H1 (cell line): Measurements from ENCODE around the gene PIBF1. TPM values are rescaled to one million over a fixed set of nuclear protein-coding genes. Genes with fewer than 3 reads are reported as not detected.

Source experiments
- CTCF ChIA-PET: fragments of 300-600 bp; sonication (Branson Sonifier 250); formaldehyde crosslinking; loops from one replicate; lab custom pipeline; 2021; ENCODE audit not compliant: partially characterized antibody; lab: Charles Lee
- POLR2A ChIA-PET: fragments of 300-600 bp; sonication (Branson Sonifier 250); formaldehyde crosslinking; loops from one replicate; lab custom pipeline; 2021; ENCODE audit warnings: inconsistent platforms; ENCODE audit not compliant: partially characterized antibody; lab: Charles Lee
- DNase-seq, 2 experiments: peaks; one replicate each; pipeline versions ENCODE4 v3.0.0 to v3.0.0-alpha.2; 2010 to 2022; ENCODE audit warnings: low spot score in 2 of 2, low read depth in 1 of 2, mixed read lengths in 1 of 2
- FAIRE-seq: peaks from 2 replicates; lab custom pipeline; 2011; peaks lifted over from hg19 to GRCh38; lab: Jason Lieb, UNC
- H2AFZ ChIP-seq: 2 replicates; pipeline ENCODE4 v1.8.1; 2012; ENCODE audit warnings: low read length, inconsistent platforms
- H2AK5ac ChIP-seq: 2 replicates; pipeline ENCODE4 v1.6.1; 2013; ENCODE audit warnings: low read depth, low read length
- H2BK120ac ChIP-seq: replicated peaks from 2 replicates; pipeline ENCODE3; 2013; ENCODE audit warnings: low read depth, low read length, inconsistent platforms
- H2BK12ac ChIP-seq: 2 replicates; pipeline ENCODE4 v1.6.1; 2013; ENCODE audit warnings: low read depth, low read length
- H2BK15ac ChIP-seq: 2 replicates; pipeline ENCODE4 v1.6.1; 2013; ENCODE audit warnings: low read length
- H2BK20ac ChIP-seq: 2 replicates; pipeline ENCODE4 v1.6.1; 2013; ENCODE audit warnings: low read length
- H2BK5ac ChIP-seq: 2 replicates; pipeline ENCODE4 v1.6.1; 2013; ENCODE audit warnings: low read depth, low read length
- H3K14ac ChIP-seq: 2 replicates; pipeline ENCODE4 v1.6.1; 2013; ENCODE audit warnings: inconsistent platforms; ENCODE audit not compliant: insufficient read length
- H3K18ac ChIP-seq: 2 replicates; pipeline ENCODE4 v1.6.1; 2013; ENCODE audit warnings: low read length; ENCODE audit errors: extremely low read depth
- H3K23ac ChIP-seq: 2 replicates; pipeline ENCODE4 v1.6.1; 2013; ENCODE audit warnings: inconsistent platforms; ENCODE audit not compliant: insufficient read length
- H3K23me2 ChIP-seq: 2 replicates; pipeline ENCODE4 v1.6.1; 2013; ENCODE audit warnings: low read depth, low read length
- H3K27ac ChIP-seq: 2 replicates; pipeline ENCODE4 v1.6.1; 2011; ENCODE audit warnings: low read depth, low read length, inconsistent platforms
- H3K27me3 ChIP-seq, 4 experiments: replicated peaks in 1 of 4; 1 replicate in 1 of 4; 2 replicates in 3 of 4; pipeline versions ENCODE4 v1.6.1 to v1.8.1; 2011 to 2013; ENCODE audit warnings: low read length in 3 of 4, mild to moderate bottlenecking in 3 of 4, inconsistent platforms in 2 of 4, mixed read lengths in 2 of 4, moderate library complexity in 1 of 4; ENCODE audit not compliant: control insufficient read depth in 3 of 4, insufficient read depth in 3 of 4; ENCODE audit errors: extremely low read depth in 1 of 4
- H3K36me3 ChIP-seq, 4 experiments: 2 replicates each; pipeline versions ENCODE4 v1.6.1 to v1.8.1; 2011 to 2013; ENCODE audit warnings: mild to moderate bottlenecking in 4 of 4, low read length in 3 of 4, moderate library complexity in 2 of 4, control low read depth in 1 of 4, inconsistent platforms in 1 of 4; ENCODE audit not compliant: insufficient read depth in 4 of 4, control insufficient read depth in 2 of 4
- H3K4ac ChIP-seq: replicated peaks from 2 replicates; pipeline ENCODE3; 2013; ENCODE audit warnings: low read length, low read depth, mixed read lengths, inconsistent platforms; ENCODE audit not compliant: insufficient read length
- H3K4me1 ChIP-seq, 4 experiments: replicated peaks in 1 of 4; 1 replicate in 1 of 4; 2 replicates in 3 of 4; pipeline versions ENCODE4 v1.6.1 to v1.8.1; 2011 to 2013; ENCODE audit warnings: low read length in 3 of 4, inconsistent platforms in 2 of 4, mixed read lengths in 1 of 4; ENCODE audit not compliant: insufficient read depth in 4 of 4, control insufficient read depth in 3 of 4
- H3K4me2 ChIP-seq, 2 experiments: 2 replicates each; pipeline versions ENCODE4 v1.6.1 to v1.8.1; 2011 to 2013; ENCODE audit warnings: low read depth in 2 of 2, low read length in 2 of 2, control low read depth in 1 of 2, inconsistent platforms in 1 of 2, mild to moderate bottlenecking in 1 of 2; ENCODE audit not compliant: insufficient read depth in 1 of 2
- H3K4me3 ChIP-seq, 4 experiments: fragments of 200-600, 300-600 bp in 1 of 4; sonication (generic), shearing (Covaris generic), sonication (Bioruptor Twin) in 1 of 4; 2 replicates each; pipeline versions ENCODE4 v1.5.1 to v1.8.1; 2011 to 2016; ENCODE audit warnings: low read length in 4 of 4, low read depth in 3 of 4, control low read depth in 2 of 4, inconsistent platforms in 2 of 4, mild to moderate bottlenecking in 2 of 4, mixed read lengths in 1 of 4, moderate library complexity in 1 of 4; ENCODE audit not compliant: insufficient read depth in 2 of 4; ENCODE audit errors: extremely low read depth in 1 of 4
- H3K56ac ChIP-seq: replicated peaks from 2 replicates; pipeline ENCODE3; 2013; ENCODE audit warnings: low read depth, mild to moderate bottlenecking, mixed read lengths, low read length, inconsistent platforms; ENCODE audit not compliant: insufficient read length
- H3K79me1 ChIP-seq: 2 replicates; pipeline ENCODE4 v1.6.1; 2013; ENCODE audit warnings: low read depth, low read length, control low read depth
- H3K79me2 ChIP-seq, 2 experiments: 2 replicates each; pipeline versions ENCODE4 v1.6.1 to v1.8.1; 2012 to 2013; ENCODE audit warnings: low read length in 2 of 2, mild to moderate bottlenecking in 2 of 2, inconsistent platforms in 1 of 2; ENCODE audit not compliant: insufficient read depth in 2 of 2, control insufficient read depth in 1 of 2
- H3K9ac ChIP-seq, 4 experiments: replicated peaks in 1 of 4; 1 replicate in 1 of 4; 2 replicates in 3 of 4; pipeline versions ENCODE4 v1.6.1 to v1.8.1; 2011 to 2013; ENCODE audit warnings: low read depth in 3 of 4, low read length in 3 of 4, control low read depth in 2 of 4, mild to moderate bottlenecking in 2 of 4, moderate library complexity in 2 of 4, inconsistent platforms in 1 of 4; ENCODE audit errors: extremely low read depth in 1 of 4
- H3K9me3 ChIP-seq, 2 experiments: 2 replicates each; pipeline versions ENCODE4 v1.6.1 to v1.8.1; 2012 to 2013; ENCODE audit warnings: mild to moderate bottlenecking in 2 of 2, moderate library complexity in 2 of 2, control low read depth in 1 of 2, inconsistent platforms in 1 of 2, low read depth in 1 of 2, low read length in 1 of 2, mixed read lengths in 1 of 2; ENCODE audit not compliant: insufficient read depth in 2 of 2
- H4K20me1 ChIP-seq, 2 experiments: replicated peaks in 1 of 2; 2 replicates each; pipeline versions ENCODE3 to v1.8.1; 2011 to 2013; ENCODE audit warnings: inconsistent platforms in 2 of 2, low read length in 2 of 2, mild to moderate bottlenecking in 1 of 2; ENCODE audit not compliant: insufficient read depth in 2 of 2, control insufficient read depth in 1 of 2
- H4K5ac ChIP-seq: 2 replicates; pipeline ENCODE4 v1.6.1; 2013; ENCODE audit warnings: low read length, low read depth, mixed read lengths, inconsistent platforms; ENCODE audit not compliant: insufficient read length
- H4K8ac ChIP-seq: 2 replicates; pipeline ENCODE4 v1.8.0; 2013; ENCODE audit warnings: mild to moderate bottlenecking, moderate library complexity, low read length, inconsistent platforms; ENCODE audit not compliant: insufficient read depth; ENCODE audit errors: extremely low read depth
- H4K91ac ChIP-seq: replicated peaks from 2 replicates; pipeline ENCODE3; 2013; ENCODE audit warnings: low read length, mixed read lengths, inconsistent platforms; ENCODE audit not compliant: insufficient read length
- TAF1 ChIP-seq: IDR thresholded peaks from 2 replicates; pipeline ENCODE4 v1.6.1; 2011; ENCODE audit warnings: mild to moderate bottlenecking, low read depth, low read length
- TEAD4 ChIP-seq: IDR thresholded peaks from 2 replicates; pipeline ENCODE4 v1.6.1; 2012; ENCODE audit warnings: low read depth, low read length, inconsistent platforms, mixed read lengths
- WGBS, 2 experiments: shearing (Covaris generic) in 1 of 2; methylation state at CpG; one replicate each; pipeline versions ENCODE4 v1.1.6 to v1.1.7; 2013 to 2015; ENCODE audit warnings: low lambda C conversion rate in 2 of 2, mixed read lengths in 2 of 2, inconsistent platforms in 1 of 2, low coverage in 1 of 2, missing lambda C conversion rate in 1 of 2; ENCODE audit not compliant: insufficient replicate concordance in 2 of 2, insufficient coverage in 1 of 2, insufficient read length in 1 of 2; ENCODE audit errors: extremely low coverage in 1 of 2, missing lambda C conversion rate in 1 of 2; 5-methylcytosine and 5-hydroxymethylcytosine counted together
- polyA plus RNA-seq, 7 experiments: library from polyadenylated mRNA; depleted of rRNA in 3 of 7; stranded (reverse) in 5 of 7; unstranded in 2 of 7; fragments of >200 nt in 5 of 7; fragments of 200-250 nt in 2 of 7; gene quantifications; 1 replicate in 5 of 7; 2 replicates in 1 of 7; 4 replicates in 1 of 7; pipeline versions ENCODE4 v1.2.1 to v1.2.3, GENCODE V29; 2011 to 2013; ENCODE audit warnings: missing spikeins in 2 of 7, mixed read lengths in 2 of 7
- total RNA-seq: library from RNA; stranded (reverse); fragmentation: NEBNext Ultra II Directional; extraction: Animal tissue kit (Norgen Biotek cat#: 25700); gene quantifications from 2 replicates; pipeline ENCODE4 v1.2.1, GENCODE V29; 2021

Gene PIBF1
- total and polyA plus RNA-seq, 2 of the 8 experiments (the other 6 are each of a cell fraction or from before 2014, with no cell fraction given): 1.1 to 13.2 TPM

- H3K9ac ChIP-seq: no peak overlapping the region; a peak in 1 of 7 replicates
- CTCF ChIA-PET: interaction anchor here (0.6 to 0.9 kb wide), 2 partner anchors 12 to 256 kb away, joined by 3 to 5 read pairs; no protein-coding TSS in a partner anchor
- peak; percentile 39 for FAIRE-seq
Measured at GRCh38 chr13:72820898-72821279, 39.0 kb downstream of the PIBF1 start.

More at GRCh38 chr13:72820898-72821279, 39.0 kb downstream of the PIBF1 start:
- Histone ChIP-seq H3K79me2 (no peaks in the 10 kb centered on the region), H3K56ac (no peak overlapping the region), H3K4me2 (no peak overlapping the region), H3K4ac (no peak overlapping the region), H3K4me1 (peaks cover 0 to 2% (median 0%) of the 10 kb centered on the region in 4 experiments; a peak in 1 of 7 replicates), H2BK15ac (no peak overlapping the region), H2BK5ac (no peak overlapping the region), H2AFZ (no peak overlapping the region), H2BK12ac (no peak overlapping the region), H4K5ac (no peak overlapping the region), H4K8ac (no peak overlapping the region), H4K20me1 (no peaks in the 10 kb centered on the region), H3K23me2 (no peaks in the 10 kb centered on the region), H2BK120ac (no peak overlapping the region), H3K36me3 (no peaks in the 10 kb centered on the region; a peak in 2 of 8 replicates), H2BK20ac (no peak overlapping the region), H3K18ac (no peak overlapping the region), H3K4me3 (no peak overlapping the region), H4K91ac (no peak overlapping the region), H3K27me3 (no peaks in the 10 kb centered on the region), H3K9me3 (no peaks in the 10 kb centered on the region), H3K27ac (peak overlapping the region; percentile 20; the same call in 1 of the 2 replicates), H3K79me1 (no peaks in the 10 kb centered on the region)
- DNase-seq: no peak
- POLR2A ChIA-PET: no interaction called here
- 71% methylated on average over 1 of the region's 1 CpG; no CpG with 5 or more reads in 1 of the 2 experiments for WGBS, 2 experiments
- no peak for TF ChIP-seq TAF1
- peak; percentile 67; the same call in 1 of the 2 replicates for TF ChIP-seq TEAD4
- TF ChIP-seq, all 59 proteins: peak for 1
- no peak overlapping the region for H3K14ac ChIP-seq
- H2AK5ac ChIP-seq: no peak overlapping the region; the same call in 1 of the 2 replicates
- no peak overlapping the region for H3K23ac ChIP-seq
